ENCODE results near the gene PTPRA. TPM values are rescaled to one million over a fixed set of nuclear protein-coding genes. Genes with fewer than 3 reads are reported as not detected.

The PTPRA gene
- total and polyA plus RNA-seq, 2 of the 13 experiments (the other 11 are each of a cell fraction or from before 2014, with no cell fraction given): 47.2 to 127 TPM

DNA sequence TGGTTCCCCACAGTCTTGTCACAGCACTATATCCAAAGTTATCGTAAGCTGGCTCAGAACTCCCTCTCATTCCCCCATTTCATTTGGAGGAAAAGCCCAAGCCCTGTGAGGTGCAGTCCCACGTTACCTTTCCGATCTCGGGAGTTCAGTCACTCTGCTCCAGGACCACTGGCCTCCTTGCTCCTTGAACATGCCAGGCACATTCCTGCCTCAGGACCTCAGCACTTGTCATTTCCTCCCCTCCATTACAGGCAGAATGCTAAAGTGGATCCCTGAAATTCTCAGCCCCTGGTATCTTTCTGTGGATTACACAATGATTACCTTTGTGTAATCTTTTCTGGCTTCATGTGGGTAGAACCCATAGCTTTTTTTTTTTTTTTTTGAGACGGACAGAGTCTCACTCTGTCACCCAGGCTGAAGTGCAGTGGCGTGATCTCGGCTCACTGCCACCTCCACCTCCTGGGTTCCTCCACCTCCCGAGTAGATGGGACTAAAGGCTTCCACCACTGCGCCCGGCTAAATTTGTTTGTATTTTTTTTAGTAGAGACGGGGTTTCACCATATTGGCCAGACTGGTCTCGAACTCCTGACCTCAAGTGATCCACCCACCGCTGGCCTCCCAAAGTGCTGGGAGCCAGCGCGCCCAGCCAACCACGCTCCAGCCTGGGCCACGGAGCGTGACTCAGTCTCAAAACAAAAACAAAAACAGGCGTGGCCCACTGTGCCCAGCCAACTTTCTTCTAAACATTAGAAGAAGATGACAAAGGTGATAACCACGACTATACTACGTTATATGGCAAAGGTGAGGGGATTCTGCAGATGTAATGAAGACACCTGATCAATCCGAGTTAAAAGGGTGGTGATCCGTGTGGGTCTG lies 194.1 kb downstream of the PTPRA start (continued):
- TF ChIP-seq, protein P1, sequence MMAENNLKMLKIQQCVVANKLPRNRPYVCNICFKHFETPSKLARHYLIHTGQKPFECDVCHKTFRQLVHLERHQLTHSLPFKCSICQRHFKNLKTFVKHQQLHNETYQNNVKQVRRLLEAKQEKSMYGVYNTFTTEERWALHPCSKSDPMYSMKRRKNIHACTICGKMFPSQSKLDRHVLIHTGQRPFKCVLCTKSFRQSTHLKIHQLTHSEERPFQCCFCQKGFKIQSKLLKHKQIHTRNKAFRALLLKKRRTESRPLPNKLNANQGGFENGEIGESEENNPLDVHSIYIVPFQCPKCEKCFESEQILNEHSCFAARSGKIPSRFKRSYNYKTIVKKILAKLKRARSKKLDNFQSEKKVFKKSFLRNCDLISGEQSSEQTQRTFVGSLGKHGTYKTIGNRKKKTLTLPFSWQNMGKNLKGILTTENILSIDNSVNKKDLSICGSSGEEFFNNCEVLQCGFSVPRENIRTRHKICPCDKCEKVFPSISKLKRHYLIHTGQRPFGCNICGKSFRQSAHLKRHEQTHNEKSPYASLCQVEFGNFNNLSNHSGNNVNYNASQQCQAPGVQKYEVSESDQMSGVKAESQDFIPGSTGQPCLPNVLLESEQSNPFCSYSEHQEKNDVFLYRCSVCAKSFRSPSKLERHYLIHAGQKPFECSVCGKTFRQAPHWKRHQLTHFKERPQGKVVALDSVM (CRISPR knock-in tag; IDR thresholded peaks at IDR 0.05): no peak
- TF ChIP-seq, protein P2, sequence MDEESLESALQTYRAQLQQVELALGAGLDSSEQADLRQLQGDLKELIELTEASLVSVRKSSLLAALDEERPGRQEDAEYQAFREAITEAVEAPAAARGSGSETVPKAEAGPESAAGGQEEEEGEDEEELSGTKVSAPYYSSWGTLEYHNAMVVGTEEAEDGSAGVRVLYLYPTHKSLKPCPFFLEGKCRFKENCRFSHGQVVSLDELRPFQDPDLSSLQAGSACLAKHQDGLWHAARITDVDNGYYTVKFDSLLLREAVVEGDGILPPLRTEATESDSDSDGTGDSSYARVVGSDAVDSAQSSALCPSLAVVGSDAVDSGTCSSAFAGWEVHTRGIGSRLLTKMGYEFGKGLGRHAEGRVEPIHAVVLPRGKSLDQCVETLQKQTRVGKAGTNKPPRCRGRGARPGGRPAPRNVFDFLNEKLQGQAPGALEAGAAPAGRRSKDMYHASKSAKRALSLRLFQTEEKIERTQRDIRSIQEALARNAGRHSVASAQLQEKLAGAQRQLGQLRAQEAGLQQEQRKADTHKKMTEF (CRISPR knock-in tag; IDR thresholded peaks at IDR 0.05): no peak
- no peak for TF ChIP-seq ZNF468 (CRISPR knock-in tag; IDR thresholded peaks at IDR 0.05)
- no peak for TF ChIP-seq ZBTB3 (CRISPR knock-in tag; IDR thresholded peaks at IDR 0.05; ENCODE audit: borderline replicate concordance, low read depth)
- TF ChIP-seq, protein P3, sequence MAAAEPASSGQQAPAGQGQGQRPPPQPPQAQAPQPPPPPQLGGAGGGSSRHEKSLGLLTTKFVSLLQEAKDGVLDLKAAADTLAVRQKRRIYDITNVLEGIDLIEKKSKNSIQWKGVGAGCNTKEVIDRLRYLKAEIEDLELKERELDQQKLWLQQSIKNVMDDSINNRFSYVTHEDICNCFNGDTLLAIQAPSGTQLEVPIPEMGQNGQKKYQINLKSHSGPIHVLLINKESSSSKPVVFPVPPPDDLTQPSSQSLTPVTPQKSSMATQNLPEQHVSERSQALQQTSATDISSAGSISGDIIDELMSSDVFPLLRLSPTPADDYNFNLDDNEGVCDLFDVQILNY (CRISPR knock-in tag; conservative IDR thresholded peaks at IDR 0.05): no peak
- no peak for TF ChIP-seq NFRKB (IDR thresholded peaks at IDR 0.05)
- peak; percentile 34; the same call in 1 of the 2 replicates for TF ChIP-seq ZNF460 (CRISPR knock-in tag; IDR thresholded peaks at IDR 0.05; ENCODE audit: borderline replicate concordance)
- 0 out of 2 replicates have a peak, but pooled peaks have one; percentile 13 for TF ChIP-seq DPF2 (CRISPR knock-in tag; IDR thresholded peaks at IDR 0.05; ENCODE audit: borderline replicate concordance, low read depth)
- no peak for TF ChIP-seq ZSCAN9 (CRISPR knock-in tag; IDR thresholded peaks at IDR 0.05; ENCODE audit: borderline replicate concordance)
- no peak for TF ChIP-seq CHD2 (IDR thresholded peaks at IDR 0.05; ENCODE audit: low read depth, low read length)
- TF ChIP-seq, protein P4, sequence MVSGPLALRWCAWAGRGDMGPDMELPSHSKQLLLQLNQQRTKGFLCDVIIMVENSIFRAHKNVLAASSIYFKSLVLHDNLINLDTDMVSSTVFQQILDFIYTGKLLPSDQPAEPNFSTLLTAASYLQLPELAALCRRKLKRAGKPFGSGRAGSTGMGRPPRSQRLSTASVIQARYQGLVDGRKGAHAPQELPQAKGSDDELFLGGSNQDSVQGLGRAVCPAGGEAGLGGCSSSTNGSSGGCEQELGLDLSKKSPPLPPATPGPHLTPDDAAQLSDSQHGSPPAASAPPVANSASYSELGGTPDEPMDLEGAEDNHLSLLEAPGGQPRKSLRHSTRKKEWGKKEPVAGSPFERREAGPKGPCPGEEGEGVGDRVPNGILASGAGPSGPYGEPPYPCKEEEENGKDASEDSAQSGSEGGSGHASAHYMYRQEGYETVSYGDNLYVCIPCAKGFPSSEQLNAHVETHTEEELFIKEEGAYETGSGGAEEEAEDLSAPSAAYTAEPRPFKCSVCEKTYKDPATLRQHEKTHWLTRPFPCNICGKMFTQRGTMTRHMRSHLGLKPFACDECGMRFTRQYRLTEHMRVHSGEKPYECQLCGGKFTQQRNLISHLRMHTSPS (CRISPR knock-in tag; IDR thresholded peaks at IDR 0.05; ENCODE audit: low read depth): no peak
- TF ChIP-seq ZNF383 (CRISPR knock-in tag; IDR thresholded peaks at IDR 0.05; ENCODE audit: borderline replicate concordance): no peak
- TF ChIP-seq, protein P5, sequence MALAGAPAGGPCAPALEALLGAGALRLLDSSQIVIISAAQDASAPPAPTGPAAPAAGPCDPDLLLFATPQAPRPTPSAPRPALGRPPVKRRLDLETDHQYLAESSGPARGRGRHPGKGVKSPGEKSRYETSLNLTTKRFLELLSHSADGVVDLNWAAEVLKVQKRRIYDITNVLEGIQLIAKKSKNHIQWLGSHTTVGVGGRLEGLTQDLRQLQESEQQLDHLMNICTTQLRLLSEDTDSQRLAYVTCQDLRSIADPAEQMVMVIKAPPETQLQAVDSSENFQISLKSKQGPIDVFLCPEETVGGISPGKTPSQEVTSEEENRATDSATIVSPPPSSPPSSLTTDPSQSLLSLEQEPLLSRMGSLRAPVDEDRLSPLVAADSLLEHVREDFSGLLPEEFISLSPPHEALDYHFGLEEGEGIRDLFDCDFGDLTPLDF (CRISPR knock-in tag; IDR thresholded peaks at IDR 0.05): no peak
- no peak for TF ChIP-seq HOXA9 (CRISPR knock-in tag; IDR thresholded peaks at IDR 0.05; ENCODE audit: borderline replicate concordance)
- peak; percentile 61; the same call in 1 of the 2 replicates for TF ChIP-seq CEBPB (IDR thresholded peaks at IDR 0.05; ENCODE audit: borderline replicate concordance, low read depth, low read length)
- 0 out of 2 replicates have a peak, but pooled peaks have one; percentile 18 for TF ChIP-seq ZFP90 (CRISPR knock-in tag; IDR thresholded peaks at IDR 0.05; ENCODE audit: borderline replicate concordance)
- no peak for TF ChIP-seq ZNF12 (CRISPR knock-in tag; IDR thresholded peaks at IDR 0.05)
- TF ChIP-seq, protein P6, sequence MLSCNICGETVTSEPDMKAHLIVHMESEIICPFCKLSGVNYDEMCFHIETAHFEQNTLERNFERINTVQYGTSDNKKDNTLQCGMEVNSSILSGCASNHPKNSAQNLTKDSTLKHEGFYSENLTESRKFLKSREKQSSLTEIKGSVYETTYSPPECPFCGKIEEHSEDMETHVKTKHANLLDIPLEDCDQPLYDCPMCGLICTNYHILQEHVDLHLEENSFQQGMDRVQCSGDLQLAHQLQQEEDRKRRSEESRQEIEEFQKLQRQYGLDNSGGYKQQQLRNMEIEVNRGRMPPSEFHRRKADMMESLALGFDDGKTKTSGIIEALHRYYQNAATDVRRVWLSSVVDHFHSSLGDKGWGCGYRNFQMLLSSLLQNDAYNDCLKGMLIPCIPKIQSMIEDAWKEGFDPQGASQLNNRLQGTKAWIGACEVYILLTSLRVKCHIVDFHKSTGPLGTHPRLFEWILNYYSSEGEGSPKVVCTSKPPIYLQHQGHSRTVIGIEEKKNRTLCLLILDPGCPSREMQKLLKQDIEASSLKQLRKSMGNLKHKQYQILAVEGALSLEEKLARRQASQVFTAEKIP (CRISPR knock-in tag; IDR thresholded peaks at IDR 0.05; ENCODE audit: borderline replicate concordance): no peak
- peak; percentile 55 for TF ChIP-seq TEAD3 (CRISPR knock-in tag; optimal IDR thresholded peaks at IDR 0.05; ENCODE audit: borderline replicate concordance)
